NCI-H1417 treated with DMSO at 0.1 percent for 48 hours (cell line): Measurements from ENCODE around the gene CYP21A2.
"Not testable (repeated sequence)": the region's sequence is repeated elsewhere in the genome, so short reads cannot be mapped to it uniquely, and the experiment has no call there.

Experiments used
- DNase-seq: peaks from one replicate; lab custom pipeline; 2025; lab: John Stamatoyannopoulos, UW

Gene CYP21A2

DNA sequence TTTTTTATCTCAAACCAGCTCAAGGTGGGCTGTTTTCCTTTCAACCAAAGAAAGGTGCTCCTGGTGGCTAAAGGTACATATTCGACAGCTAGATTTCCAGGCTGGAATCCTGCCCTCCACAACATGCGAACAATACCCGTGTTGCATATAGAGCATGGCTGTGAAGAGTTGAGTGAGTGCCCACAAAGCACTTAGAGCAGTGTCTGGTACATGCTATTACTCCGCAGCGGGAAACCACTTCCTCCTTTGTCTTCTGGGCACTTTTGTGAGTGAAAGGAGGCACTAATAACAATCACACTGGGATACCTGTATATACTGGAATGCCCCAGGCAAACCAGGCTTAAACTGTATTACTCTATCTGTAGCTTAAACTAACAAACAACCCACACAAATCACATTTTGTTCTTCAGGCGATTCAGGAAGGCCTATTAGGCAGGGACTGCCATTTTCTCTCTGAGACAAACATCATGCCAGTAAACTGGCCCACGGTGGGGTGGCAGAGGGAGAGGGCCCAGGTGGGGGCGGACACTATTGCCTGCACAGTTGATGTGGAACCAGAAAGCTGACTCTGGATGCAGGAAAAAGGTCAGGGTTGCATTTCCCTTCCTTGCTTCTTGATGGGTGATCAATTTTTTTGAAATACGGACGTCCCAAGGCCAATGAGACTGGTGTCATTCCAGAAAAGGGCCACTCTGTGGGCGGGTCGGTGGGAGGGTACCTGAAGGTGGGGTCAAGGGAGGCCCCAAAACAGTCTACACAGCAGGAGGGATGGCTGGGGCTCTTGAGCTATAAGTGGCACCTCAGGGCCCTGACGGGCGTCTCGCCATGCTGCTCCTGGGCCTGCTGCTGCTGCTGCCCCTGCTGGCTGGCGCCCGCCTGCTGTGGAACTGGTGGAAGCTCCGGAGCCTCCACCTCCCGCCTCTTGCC, at the start of gene CYP21A2:
CYP21A2 (plus strand) TSS at position 818 of the 927 bp plus-strand sequence; CDS start at position 826, 8 bp downstream.
- not testable (repeated sequence) for DNase-seq

DNA sequence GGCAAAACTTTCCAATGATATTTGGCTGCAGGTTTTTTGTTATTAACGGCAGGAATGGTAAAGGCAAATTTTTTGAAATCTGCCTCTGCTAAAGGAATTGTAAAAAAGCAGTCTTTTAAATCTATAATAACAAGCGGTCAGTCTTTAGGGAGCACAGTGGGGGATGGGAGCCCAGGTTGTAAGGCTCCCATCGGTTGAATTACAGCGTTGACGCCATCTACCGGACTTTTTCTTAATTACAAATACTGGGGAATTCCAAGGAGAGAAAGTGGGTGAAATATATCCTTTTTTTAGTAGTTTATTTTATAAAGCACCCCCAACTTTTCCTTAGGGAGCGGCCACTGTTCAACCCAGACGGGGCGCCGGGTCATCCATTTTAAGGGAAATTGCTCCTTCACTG, 48.9 kb upstream of the CYP21A2 start:
- DNase-seq, result not testable (repeated sequence)

DNA sequence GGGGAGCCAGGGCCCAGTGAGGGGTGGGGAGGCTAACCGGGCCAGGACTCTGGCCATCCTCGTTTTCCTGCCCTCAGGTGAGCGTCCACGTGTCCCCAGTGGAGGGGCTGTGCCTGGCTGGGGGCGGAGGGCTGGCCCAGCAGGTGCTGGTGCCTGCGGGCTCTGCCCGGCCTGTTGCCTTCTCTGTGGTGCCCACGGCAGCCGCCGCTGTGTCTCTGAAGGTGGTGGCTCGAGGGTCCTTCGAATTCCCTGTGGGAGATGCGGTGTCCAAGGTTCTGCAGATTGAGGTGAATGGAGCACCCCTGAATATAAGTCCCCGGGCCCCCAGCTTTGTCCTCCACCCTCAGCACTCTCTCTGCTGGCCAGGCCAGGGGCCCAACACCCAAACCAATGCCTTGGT, 43.8 kb upstream of the CYP21A2 start:
- not testable (repeated sequence) for DNase-seq

DNA sequence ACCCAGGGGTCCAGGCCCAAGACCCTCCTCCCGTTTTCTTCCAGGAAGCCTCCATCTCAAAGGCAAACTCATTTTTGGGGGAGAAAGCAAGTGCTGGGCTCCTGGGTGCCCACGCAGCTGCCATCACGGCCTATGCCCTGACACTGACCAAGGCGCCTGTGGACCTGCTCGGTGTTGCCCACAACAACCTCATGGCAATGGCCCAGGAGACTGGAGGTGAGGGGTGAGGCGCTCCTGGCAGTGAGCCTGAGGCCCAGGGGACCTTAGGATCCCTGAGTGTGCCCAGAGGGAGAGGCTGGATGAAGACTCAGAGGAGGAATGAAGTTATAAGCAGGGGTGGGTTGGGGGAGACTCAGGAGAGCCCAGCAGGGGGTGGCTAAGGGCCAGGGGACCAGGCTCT, 41.8 kb upstream of the CYP21A2 start:
- not testable (repeated sequence) for DNase-seq

DNA sequence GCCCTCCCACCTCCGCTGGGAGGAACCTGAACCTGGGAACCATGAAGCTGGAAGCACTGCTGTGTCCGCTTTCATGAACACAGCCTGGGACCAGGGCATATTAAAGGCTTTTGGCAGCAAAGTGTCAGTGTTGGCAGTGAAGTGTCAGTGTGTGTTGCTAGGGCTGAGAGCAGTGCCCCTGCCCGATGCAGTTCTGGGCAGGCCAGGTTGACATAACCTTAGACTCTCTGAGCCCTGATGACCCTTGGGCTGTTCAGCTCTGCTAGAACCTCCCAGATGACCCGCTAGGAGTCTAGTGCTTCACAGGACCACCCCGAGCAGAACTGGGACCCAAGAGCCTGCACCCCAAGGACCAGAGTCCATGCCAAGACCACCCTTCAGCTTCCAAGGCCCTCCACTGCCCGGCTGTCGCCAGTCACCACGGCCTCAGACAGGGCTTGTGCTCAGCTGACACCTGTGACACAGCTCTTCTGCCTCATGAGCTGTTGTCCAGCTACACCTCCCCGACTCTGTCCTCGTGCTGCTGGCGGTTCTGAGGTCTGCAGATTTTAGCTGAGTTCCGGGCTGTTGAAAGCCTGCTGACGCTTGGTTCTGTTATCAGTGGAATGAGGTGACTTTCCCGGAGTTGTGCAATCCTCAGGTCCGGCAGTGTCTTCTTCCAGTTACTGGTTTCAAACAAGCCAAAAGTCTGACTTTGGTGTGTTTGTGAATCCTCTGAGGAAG, 35.5 kb upstream of the CYP21A2 start:
- not testable (repeated sequence) for DNase-seq

DNA sequence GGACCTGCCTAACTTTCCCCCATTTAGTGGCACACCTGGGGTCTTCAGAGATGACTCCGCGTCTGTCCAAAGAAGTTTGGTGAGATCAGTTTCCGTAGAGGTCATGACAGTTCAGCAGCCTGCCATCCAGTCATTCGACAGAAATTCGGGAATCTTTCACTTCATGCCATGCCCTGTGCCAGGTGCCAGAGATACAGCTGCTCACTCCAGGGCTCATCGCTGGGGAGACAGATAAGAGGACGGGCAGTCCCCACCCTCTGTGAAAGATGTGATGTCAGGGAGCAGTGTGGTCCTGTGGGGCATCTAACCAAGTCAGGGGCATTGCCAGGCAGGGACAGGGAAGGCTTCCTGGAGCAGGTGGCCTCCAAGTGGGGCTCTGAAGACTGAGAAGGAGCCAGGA, 34.9 kb upstream of the CYP21A2 start:
- not testable (repeated sequence) for DNase-seq

DNA sequence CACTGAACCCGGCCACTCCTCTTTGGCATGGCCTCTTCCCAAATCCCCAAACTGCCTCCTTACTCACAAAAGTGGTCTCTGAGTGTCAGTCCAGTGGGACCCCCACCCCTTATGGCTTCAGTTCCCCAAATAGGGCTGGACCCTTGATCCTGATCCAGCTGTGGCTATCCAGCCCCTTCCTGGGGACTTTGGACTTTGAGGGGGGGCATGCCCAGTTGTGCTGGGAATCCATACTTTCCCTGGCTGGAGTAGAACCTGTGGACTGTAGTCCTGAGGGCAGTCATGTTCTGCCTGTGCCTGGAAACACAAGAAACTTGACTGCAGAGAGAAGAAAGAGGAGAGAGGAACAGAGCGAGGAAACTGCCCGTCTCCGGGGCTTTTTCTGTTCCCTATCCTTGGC, 33.8 kb upstream of the CYP21A2 start:
- DNase-seq, result not testable (repeated sequence)

DNA sequence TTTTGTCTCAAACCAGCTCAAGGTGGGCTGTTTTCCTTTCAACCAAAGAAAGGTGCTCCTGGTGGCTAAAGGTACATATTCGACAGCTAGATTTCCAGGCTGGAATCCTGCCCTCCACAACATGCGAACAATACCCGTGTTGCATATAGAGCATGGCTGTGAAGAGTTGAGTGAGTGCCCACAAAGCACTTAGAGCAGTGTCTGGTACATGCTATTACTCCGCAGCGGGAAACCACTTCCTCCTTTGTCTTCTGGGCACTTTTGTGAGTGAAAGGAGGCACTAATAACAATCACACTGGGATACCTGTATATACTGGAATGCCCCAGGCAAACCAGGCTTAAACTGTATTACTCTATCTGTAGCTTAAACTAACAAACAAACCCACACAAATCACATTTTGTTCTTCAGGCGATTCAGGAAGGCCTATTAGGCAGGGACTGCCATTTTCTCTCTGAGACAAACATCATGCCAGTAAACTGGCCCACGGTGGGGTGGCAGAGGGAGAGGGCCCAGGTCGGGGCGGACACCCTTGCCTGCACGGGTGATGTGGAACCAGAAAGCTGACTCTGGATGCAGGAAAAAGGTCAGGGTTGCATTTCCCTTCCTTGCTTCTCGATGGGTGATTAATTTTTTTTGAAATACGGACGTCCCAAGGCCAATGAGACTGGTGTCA, 33.2 kb upstream of the CYP21A2 start:
- not testable (repeated sequence) for DNase-seq

DNA sequence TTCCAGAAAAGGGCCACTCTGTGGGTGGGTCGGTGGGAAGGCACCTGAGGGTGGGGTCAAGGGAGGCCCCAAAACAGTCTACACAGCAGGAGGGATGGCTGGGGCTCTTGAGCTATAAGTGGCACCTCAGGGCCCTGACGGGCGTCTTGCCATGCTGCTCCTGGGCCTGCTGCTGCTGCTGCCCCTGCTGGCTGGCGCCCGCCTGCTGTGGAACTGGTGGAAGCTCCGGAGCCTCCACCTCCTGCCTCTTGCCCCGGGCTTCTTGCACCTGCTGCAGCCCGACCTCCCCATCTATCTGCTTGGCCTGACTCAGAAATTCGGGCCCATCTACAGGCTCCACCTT, 32.7 kb upstream of the CYP21A2 start:
- DNase-seq, result not testable (repeated sequence)

DNA sequence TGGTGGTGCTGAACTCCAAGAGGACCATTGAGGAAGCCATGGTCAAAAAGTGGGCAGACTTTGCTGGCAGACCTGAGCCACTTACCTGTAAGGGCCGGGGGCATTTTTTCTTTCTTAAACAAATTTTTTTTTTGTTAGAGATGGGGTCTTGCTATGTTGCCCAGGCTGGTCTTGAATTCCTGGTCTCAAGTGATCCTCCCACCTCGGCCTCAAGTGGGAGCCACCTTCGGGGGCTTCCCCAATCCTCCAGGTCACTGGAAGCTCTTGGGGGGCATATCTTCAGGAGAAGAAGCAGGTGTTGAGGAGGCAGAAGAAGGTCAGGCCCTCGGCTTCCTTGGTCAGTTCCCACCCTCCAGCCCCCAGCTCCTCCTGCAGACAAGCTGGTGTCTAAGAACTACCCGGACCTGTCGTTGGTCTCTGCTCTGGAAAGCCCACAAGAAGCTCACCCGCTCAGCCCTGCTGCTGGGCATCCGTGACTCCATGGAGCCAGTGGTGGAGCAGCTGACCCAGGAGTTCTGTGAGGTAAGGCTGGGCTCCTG, 32.2 kb upstream of the CYP21A2 start:
- not testable (repeated sequence) for DNase-seq

DNA sequence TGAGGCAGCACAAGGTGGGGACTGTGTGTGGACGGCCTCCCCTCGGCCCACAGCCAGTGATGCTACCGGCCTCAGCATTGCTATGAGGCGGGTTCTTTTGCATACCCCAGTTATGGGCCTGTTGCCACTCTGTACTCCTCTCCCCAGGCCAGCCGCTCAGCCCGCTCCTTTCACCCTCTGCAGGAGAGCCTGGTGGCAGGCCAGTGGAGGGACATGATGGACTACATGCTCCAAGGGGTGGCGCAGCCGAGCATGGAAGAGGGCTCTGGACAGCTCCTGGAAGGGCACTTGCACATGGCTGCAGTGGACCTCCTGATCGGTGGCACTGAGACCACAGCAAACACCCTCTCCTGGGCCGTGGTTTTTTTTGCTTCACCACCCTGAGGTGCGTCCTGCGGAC, 31.1 kb upstream of the CYP21A2 start:
- DNase-seq, result not testable (repeated sequence)

DNA sequence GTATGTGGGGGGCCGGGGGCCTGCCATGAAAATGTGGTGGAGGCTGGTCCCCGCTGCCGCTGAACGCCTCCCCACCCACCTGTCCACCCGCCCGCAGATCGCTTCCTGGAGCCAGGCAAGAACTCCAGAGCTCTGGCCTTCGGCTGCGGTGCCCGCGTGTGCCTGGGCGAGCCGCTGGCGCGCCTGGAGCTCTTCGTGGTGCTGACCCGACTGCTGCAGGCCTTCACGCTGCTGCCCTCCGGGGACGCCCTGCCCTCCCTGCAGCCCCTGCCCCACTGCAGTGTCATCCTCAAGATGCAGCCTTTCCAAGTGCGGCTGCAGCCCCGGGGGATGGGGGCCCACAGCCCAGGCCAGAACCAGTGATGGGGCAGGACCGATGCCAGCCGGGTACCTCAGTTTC, 30.2 kb upstream of the CYP21A2 start:
- DNase-seq, result not testable (repeated sequence)

DNA sequence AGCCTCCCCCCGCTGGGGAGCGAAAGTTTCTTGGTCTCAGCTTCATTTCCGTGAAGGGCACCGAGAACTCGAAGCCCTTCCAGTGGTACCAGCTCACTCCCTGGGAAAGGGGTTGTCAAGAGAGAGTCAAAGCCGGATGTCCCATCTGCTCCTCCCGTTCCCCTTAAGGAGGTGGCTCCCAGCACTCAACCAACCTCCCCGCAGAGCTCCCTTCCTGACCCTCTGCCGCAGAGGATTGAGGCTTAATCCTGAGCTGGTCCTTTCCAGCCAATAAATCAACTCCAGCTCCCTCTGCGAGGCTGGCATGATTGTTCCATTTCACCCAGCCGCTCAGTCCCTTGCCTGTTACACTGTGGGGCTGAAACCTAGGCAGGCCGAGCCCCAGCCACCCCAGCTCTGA, 29.6 kb upstream of the CYP21A2 start:
- DNase-seq, result not testable (repeated sequence)

DNA sequence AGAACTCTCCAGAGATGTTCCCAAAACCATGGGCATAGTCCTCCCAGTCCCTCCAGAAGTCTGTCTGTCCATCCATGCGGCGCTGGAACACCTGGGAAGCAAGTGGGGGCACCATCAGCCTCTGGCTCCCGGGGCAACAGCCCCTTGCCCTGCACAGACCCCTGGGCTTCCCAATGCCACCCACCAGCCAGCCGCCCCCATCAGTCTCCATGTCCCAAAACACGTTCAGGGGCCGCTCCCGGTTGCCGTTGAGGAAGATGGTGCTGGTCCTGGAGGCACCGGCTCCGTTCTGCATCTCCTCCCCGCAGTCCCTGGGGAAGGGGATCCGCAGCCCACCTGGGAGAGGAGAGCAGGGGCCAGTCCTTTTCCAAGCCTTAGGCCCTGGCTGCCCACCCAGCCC, 28.7 kb upstream of the CYP21A2 start:
- not testable (repeated sequence) for DNase-seq

DNA sequence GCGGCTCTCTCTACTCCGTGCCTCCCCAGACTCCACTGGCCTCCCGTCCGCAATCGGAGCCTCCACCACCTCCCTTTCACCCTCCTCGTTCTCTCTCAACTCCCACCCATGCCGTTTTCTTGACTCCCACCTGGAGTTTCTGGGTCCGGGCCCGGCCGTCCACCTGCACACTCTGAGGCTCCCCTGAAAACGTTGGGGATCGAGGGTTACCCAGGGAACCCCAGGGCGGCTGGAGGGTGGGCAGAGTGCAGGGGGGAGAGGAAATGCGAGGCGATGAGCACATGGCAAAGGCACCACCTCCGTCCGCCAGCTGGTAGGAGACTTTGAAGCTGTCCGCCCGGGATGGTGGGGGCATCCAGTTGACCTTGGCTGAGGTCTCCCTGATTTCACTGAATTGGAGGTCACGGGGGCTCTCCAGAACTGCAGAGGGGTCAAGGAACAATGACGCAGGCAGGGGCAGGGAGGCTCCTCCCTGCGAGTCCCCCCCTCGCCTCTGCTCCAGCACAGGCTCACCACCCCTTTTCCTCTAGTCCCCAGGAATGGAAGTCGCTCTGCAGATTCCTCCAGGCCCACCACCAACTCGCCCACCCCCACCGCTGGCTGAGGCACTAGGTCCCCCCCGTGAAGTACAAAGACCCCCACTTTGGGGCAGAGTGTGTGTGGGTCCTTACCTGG, 27.2 kb upstream of the CYP21A2 start:
- DNase-seq, result not testable (repeated sequence)

DNA sequence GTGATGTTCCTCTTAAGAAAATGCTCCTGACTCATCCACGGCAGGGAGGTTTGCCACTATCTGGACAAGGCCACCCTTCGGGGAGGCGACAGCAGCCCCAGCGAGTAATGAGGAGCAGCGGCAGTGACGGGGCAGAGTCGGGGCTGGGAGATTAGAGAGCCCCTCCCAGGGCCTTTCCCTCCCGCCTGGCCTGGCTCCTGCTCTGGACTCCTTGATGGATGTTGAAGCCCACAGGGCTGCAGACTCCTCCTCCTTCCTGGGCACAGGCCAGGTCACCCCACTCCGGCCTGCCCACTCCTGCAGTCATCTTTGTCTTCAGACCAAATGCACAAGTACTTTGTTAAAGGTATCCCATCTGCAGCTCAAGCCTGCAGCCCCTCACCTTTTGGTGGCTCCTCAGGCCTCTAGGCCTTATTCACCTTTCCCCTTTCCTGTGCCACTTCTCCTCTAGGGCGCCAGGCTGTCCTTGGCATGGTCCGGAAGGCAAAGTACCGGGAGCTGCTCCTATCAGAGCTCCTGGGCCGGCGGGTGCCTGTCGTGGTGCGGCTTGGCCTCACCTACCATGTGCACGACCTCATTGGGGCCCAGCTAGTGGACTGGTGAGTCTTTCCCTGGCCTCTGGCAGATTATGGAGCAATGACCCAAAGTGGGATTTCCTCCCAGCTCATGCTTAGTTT, 25.1 kb upstream of the CYP21A2 start:
- not testable (repeated sequence) for DNase-seq

DNA sequence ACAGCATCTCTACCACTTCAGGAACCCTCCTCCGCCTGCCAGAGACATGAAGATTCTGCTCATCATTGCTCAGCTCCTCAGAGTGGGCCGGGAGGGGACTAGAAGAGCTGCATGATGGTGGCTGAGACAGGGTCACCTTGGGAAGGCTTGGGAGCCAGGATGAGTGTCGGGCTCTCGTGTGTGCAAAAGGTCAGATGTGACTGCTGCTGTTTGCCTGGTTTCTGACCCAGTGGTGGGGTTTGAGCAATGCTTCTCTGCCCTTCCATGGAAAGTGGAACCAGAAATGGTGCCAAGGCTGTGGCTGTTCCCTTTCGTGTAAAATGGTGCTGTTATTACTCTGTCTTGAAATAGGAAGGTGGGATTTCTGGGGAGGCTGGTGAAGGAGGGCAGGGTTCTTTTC, 24.5 kb upstream of the CYP21A2 start:
- DNase-seq, result not testable (repeated sequence)

DNA sequence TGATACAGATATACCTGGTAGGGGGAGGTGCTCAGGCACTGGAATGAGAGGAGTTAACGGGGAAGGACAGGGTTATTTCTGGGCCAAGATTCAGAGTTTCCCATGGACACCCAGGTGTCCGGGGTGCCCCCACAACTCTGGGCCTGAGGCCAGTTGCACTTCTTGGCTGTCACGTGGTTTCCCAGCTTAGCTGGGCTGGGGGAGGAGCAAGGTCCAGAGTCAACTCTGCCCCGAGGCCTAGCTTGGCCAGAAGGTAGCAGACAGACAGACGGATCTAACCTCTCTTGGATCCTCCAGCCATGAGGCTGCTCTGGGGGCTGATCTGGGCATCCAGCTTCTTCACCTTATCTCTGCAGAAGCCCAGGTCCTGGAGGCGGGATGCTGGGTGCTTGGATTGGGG, 23.7 kb upstream of the CYP21A2 start, which contains the start of gene C4B:
C4B (plus strand) TSS at position 249 of the 400 bp plus-strand sequence; CDS start at position 300, 51 bp downstream.
- not testable (repeated sequence) for DNase-seq

DNA sequence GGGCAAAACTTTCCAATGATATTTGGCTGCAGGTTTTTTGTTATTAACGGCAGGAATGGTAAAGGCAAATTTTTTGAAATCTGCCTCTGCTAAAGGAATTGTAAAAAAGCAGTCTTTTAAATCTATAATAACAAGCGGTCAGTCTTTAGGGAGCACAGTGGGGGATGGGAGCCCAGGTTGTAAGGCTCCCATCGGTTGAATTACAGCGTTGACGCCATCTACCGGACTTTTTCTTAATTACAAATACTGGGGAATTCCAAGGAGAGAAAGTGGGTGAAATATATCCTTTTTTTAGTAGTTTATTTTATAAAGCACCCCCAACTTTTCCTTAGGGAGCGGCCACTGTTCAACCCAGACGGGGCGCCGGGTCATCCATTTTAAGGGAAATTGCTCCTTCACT, 16.1 kb upstream of the CYP21A2 start:
- not testable (repeated sequence) for DNase-seq

DNA sequence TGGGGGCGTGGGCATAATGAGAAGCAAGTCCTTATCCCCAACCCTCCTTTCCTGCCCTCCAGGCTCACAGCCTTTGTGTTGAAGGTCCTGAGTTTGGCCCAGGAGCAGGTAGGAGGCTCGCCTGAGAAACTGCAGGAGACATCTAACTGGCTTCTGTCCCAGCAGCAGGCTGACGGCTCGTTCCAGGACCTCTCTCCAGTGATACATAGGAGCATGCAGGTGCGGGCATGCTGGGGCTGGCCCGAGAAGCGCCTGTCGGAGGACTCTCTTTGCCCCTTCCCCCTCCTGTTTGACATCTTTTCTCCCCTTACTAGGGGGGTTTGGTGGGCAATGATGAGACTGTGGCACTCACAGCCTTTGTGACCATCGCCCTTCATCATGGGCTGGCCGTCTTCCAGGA, 9.6 kb upstream of the CYP21A2 start:
- not testable (repeated sequence) for DNase-seq

DNA sequence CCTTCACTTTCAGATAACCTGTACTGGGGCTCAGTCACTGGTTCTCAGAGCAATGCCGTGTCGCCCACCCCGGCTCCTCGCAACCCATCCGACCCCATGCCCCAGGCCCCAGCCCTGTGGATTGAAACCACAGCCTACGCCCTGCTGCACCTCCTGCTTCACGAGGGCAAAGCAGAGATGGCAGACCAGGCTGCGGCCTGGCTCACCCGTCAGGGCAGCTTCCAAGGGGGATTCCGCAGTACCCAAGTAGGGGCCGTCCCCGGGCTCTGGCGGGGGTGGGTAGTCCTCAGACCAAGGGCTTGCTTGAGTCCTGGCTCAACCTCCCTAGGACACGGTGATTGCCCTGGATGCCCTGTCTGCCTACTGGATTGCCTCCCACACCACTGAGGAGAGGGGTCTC, 8.7 kb upstream of the CYP21A2 start:
- not testable (repeated sequence) for DNase-seq
